HK-2 (cell line): ENCODE data around the gene TOP2A.
A peak's percentile ranks its signal among the peaks of the same experiment; 100 is the strongest.

Experiments
- DNase-seq: peaks from one replicate; pipeline ENCODE4 v3.0.0-alpha.2; 2018; ENCODE audit not compliant: unreplicated experiment

Gene TOP2A, protein sequence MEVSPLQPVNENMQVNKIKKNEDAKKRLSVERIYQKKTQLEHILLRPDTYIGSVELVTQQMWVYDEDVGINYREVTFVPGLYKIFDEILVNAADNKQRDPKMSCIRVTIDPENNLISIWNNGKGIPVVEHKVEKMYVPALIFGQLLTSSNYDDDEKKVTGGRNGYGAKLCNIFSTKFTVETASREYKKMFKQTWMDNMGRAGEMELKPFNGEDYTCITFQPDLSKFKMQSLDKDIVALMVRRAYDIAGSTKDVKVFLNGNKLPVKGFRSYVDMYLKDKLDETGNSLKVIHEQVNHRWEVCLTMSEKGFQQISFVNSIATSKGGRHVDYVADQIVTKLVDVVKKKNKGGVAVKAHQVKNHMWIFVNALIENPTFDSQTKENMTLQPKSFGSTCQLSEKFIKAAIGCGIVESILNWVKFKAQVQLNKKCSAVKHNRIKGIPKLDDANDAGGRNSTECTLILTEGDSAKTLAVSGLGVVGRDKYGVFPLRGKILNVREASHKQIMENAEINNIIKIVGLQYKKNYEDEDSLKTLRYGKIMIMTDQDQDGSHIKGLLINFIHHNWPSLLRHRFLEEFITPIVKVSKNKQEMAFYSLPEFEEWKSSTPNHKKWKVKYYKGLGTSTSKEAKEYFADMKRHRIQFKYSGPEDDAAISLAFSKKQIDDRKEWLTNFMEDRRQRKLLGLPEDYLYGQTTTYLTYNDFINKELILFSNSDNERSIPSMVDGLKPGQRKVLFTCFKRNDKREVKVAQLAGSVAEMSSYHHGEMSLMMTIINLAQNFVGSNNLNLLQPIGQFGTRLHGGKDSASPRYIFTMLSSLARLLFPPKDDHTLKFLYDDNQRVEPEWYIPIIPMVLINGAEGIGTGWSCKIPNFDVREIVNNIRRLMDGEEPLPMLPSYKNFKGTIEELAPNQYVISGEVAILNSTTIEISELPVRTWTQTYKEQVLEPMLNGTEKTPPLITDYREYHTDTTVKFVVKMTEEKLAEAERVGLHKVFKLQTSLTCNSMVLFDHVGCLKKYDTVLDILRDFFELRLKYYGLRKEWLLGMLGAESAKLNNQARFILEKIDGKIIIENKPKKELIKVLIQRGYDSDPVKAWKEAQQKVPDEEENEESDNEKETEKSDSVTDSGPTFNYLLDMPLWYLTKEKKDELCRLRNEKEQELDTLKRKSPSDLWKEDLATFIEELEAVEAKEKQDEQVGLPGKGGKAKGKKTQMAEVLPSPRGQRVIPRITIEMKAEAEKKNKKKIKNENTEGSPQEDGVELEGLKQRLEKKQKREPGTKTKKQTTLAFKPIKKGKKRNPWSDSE (N-terminal part only)

DNA sequence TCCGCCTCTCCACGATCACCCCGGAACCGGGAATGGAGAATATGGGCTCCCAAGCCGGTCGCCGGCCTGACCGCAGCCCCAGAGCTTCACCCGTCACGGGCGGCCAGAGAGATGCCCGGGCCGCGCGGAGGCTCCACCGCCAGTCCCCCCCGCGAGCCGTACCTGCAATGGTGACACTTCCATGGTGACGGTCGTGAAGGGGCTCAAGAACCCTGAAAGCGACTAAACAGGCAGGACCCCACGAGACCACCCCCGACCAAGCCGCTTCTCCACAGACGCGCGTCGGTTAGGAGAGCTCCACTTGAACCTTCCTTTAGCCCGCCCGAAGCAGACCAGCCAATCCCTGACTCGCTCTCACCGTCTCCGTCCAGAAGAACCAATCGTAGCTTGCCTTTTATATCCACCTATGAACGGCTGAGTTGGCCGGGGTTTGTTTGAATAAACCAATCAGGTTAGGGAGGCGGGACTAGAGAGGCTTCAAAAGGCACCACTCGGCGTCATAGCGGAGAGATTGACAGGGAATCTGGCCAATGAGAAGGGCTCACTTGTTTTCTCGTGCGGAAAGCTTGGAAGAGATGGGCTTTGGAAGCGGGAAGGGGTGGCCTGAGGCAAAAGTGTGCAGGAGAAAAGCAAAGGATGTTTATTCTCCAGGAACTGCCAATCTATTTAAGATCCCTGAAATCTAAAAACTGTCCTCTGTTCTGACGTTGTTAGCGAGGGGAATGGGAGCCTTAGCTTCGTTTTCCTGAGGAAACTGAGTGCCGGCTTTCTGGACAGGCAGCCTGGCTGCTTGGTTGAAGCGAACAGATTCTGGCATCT is at the start of gene TOP2A:
TOP2A (minus strand) TSS at position 288 of the 819 bp plus-strand sequence; CDS start at position 183, 105 bp downstream.
- peak; percentile 98 for DNase-seq

DNA sequence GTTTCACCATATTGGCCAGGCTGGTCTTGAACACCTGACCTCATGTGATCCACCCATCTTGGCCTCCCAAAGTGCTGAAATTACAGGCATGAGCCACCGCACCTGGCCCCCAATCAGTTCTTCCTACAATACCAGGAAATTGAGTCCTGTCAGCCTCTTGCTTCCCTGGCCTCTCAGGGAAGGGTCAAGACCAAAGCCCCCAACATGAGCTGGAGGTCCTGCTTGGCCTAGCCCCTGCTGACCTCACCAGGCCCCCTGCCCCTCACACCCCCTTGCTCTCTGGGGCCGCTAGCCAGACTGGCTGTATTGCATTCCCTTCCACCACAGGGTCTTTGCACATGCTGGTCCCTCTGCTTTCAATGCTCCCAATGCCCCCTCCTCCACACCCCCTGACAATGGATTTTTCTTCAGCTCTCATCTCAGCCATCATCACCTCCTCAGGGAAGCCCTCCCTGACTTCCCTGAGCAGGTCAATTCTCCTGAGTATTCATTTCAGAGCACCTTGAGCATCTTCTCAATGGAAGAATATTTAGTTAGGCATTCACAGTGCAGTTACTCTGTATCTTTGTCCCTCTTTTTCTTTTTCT is 49.7 kb upstream of the TOP2A start:
- DNase-seq = no peak

DNA sequence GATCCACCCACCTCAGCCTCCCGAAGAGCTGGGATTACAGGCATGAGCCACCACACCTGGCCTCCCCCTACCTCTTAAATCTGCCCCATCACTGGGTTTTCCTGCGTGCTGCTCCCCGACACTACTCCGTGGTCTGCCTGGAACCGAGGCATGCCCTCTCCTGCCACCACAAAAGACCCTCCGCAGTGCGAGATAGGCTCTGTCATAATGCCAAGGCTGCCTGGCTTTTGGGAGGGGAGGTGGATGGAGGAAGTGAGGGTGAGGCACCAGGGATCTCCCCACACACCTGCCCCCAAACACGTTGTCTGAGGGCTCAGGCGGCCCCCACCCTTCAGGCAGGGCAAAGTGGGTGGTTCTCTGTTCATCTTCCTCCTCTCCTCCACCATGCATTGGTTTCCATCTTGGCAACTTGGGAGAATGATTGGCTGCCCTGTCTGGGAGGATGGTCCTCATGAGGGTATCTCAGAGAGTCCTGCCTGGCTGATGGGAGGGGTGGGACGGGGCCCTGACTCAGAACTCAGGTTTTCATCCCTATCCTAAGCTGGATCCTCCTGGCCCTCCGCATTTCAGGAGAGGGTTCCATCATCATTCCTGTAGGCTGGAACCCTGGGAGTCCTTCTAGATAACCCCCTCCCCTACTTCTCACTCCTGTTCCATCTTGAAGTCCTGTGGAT is 48.7 kb upstream of the TOP2A start:
- DNase-seq = no peak

DNA sequence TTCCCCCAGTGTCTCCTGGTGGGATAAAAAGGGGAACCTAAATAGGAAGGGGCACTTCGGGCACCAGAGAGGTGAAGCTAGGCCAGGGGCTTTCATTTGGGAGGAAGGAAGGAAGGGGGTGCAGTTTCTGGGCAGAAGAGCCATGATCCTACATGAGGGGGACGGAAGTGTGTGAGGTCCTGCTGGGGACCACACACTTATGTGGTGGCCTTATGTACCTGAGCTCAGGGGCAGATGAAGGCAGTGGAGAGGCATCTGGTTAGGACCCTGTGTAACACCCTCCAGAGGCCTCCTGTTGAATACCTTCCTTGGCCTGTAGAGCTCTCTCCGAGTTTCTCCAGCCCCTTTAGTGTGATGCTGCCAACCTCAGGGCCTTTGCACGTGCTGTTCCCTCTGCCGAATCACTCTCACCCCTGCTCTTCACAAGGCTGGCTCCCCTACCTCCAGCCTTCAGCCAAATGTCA is 46.7 kb upstream of the TOP2A start:
- DNase-seq = no peak

DNA sequence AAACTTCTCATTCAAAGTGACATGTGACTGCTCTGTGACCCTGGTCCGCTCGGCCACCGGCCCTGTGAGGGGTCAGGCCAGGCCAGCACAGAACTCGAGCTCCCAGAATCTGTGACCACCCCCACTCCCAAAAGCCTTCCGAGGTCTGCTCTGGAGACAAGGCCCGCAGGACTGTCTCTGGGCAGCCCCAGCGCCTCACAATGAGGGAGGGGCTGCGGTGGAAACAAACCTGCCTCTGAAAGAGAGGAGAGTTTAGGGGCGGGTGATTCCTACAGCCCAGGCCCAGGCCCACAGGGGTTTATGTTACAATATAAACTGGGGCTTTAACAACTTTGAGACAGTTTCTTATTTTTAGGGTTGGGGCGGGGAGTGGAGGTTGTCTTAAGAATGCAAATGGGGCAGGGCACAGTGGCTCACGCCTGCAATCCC is 45.4 kb upstream of the TOP2A start:
- no peak for DNase-seq

DNA sequence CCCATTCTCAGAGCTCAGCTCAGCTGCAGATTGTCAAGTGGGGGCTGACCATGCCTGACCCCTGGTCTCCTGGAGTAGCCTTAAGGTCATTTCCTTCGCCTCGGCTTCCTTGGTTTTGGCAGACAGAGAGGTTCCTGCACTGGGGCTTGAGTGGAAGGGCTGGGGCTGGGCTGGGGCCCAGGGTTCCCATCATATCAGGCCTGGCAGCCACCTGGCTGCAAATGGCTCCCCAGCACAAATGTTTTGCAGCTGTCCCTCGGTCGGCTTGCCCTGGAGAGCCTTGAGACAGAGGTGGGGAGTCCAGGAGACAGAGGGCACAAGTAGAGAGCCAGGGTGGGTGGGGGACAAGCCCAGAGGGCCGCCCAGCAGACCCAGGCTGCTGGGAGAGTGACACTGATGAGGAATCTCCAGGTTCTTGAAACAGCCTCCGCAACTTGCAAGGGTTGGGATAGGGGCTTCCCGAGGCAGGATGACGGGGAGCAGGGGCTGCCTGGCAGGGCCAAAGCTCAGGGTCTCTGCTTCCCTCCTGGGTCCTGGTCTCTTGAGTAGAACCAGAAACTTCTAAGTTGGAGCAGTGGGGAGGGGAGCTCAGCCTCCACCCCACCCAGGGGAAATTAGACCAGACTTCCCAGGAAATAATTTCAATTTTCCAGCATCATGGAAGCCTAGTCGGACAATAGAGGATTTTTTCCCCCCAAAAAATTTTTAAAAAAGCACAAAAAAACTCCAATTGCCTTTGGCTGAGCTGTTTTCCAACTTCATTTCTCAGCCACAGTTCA is 44.8 kb upstream of the TOP2A start:
- no peak for DNase-seq

DNA sequence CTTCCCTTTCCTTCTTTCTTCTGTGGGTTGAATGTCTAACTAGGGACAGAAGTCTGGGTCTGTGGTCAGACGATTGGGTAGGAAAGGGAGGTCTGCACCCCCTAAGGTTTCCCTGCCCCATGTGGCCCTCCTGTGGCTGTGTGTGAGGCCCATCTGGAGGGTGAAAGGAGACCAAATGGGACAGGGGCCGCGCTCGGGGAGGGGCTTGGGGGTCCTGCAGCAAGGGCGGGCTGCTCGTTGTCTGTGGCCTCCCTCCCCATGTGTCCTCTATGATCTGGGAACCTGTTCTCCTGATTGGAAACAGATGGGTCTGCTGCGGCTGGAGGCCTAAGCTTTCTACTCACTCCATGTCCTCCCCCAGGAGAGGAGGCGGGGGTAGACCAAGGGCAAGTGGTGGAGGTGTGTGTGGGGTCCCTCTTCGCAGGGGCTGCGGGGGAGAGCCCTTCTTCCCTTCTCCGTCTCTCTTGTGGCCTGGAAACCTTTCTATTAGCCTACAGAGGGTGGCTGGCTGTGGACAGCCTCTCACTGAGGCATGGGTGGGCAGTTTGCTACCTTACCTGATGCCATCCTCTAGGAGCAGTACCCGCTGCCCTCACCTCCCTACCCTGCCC is 44.1 kb upstream of the TOP2A start:
- DNase-seq = no peak

DNA sequence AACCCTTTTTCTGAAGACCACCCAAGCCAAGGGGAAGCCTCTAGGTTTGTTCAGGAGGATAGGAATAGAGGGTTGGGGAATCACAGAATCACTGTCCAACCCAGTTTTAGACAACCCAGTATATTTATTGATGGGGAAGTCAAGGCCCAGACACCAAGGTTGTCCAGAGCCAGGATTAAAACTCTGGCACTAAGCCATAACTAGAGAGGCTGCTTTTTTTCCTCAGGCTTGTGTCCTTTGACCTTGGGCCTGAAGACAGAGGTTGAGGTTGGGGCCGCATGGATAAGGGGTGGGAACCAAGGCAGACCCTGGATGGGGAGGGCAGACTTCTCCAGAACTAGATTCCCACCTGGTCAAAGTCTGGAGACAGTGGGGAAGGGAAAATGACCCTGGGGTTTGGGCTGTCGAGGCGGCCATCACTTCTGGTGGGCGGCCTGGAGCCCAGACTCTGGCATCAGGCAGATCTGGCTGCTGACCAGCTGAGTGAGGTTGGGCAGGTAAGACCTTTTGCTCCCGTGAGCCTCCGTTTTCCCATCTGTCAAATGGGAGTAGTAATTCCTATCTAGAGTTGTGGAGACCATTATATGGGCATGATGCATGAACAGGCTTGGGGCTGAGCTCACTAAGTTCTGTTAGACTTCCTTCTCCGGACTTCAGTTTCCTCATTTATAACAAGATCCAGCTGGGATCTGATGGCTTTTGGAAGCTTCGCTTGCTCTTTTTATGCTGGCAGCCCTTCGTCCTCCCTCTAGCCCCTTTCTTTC is 43.5 kb upstream of the TOP2A start:
- DNase-seq = no peak

DNA sequence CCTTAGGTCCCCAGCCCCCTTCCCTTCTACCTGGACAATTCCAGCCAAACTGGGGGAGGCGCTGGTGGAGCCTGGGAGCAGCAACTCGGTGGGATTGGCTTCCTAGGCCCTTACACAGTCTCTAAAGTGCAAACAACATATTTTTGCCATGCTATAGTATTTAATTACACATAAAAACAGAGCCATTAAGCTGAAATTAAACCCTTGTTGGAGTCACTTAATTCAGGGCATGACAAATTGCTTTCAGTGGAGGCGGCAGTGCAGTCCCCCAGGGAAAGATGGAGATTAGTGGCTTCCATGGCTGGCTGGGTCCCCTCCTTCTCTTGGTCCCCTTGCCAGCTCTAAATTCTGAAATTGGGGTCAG is 42.9 kb upstream of the TOP2A start:
- DNase-seq = no peak

DNA sequence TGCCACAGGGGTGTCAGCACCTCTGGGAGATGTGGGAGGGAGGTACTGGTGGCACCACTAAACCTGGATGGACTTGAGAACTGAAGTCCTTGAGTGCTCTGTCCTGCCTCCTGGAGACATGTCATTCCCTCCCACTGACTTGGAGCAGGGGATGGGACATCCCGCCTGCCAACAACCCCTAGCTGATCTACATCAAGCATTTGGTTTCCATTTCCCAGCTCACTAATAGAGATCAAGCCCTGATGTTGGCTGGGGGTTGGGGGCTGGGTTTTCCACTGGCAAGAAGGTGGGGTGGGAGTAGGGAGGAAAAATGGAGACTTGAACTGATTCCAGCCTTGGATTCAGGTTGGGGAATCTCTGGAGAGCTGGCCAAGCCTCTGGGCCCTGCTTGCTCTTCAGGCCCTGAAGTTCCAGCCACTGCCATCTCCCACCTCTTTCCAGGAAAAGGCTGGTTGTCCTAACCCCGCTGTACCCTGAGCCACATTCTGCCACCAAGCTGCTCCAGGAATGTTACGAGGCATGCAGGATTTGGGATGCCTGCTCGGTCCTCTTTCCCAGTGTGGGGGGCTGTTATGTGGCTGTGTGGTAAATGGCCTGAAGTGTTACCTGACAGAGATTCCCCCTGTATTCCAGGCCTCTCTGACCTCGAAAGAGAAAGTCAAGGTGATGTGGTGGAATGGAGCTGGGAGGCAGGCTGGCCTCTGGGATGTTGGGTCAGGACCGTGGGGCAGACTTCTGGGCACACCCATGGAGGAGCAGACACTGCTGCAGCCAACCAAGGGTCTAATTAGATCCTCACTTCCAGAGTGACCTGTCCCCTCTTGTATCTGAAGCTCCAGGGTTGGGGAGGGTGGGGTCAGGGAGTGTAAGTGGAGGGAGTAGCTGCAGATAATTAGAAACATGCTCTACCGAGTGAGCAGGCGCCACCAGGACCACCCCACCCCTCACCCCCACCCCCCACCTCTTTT is 42.2 kb upstream of the TOP2A start:
- DNase-seq = no peak

DNA sequence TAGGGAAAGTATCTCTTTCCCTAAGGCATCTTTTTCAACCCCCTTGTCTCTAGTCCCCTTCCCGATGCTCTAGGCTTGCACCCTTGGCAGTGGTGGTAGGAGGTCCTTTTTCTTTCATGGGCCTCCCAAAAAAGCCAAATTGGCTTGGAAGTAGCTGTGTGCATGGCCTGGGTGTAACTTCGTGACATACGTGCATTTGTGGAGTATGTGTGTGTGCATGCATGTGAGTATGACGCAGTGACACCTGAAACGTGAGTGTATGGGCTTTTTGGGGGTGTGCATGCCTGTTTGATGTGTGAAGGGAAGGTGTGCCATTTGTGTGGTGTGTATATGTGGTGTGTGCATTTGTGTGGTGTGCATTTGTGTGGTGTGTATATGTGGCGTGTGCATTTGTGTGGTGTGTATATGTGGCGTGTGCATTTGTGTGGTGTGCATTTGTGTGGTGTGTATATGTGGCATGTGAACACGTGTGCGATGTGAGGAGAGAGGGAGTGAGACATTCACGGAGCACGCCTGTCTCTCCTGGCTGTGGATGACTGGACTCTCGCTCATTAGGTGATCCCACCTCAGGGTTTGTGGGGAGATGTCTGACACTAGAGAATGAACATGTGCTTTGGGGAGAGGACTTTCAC is 41.3 kb upstream of the TOP2A start:
- no peak for DNase-seq

DNA sequence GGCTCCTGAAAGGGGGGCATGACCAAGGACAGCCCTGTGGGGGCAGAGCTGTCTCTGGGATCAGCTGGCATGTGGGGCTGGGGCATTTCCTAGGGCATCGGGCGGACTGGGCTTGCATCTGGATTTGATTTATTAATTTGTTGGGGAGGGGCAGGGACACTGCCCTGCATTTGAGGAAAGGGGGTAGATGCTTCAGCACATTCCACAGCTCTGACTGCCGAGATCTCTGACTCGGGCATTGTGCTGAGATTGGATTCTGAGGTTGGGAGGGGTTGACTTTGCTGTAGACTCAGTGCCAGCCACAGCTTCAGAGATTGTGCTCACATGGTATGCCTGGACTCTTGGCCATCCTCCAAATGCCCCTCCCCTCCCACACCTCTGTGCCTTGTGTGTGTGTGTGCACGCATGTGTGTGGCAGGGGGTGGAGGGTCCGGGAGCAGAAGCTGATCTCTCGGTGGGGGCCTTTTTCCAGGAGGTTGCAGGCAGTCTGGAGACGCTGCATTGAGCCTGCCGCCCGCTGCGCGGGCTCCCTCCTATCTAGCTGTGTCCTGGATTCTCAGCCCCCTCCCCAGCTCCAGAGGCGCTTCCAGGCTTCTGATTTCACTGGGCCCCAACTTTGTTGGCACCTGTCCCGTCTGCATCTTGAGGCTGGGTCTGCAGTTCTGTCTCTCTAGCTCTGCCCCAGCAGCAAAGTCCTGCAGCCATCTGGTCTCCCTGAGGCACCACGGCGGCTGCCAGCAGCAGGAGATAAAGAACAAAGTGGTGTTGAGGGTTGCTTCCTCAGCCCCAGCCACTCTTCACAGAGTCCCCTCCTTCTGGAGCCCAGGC is 40.5 kb upstream of the TOP2A start:
- no peak for DNase-seq

DNA sequence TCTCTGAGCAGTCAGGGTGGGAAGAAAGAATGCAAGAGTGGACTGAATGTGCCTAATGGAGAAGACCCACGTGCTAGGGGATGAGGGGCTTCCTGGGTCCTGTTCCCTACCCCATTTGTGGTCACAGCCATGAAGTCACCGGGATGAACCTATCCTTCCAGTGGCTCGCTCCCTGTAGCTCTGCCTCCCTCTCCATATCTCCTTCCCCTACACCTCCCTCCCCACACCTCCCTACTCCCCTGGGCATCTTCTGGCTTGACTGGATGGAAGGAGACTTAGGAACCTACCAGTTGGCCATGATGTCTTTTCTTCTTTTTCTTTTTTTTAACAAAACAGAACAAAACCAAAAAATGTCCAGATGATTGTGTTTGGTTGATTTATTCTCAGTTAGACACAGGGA is 39.7 kb upstream of the TOP2A start:
- DNase-seq = no peak

DNA sequence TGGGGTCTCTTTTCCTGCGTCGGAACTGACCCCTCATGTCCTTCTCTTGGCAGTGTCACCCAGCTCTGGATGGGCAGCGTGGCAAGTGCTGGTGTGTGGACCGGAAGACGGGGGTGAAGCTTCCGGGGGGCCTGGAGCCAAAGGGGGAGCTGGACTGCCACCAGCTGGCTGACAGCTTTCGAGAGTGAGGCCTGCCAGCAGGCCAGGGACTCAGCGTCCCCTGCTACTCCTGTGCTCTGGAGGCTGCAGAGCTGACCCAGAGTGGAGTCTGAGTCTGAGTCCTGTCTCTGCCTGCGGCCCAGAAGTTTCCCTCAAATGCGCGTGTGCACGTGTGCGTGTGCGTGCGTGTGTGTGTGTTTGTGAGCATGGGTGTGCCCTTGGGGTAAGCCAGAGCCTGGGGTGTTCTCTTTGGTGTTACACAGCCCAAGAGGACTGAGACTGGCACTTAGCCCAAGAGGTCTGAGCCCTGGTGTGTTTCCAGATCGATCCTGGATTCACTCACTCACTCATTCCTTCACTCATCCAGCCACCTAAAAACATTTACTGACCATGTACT is 38.8 kb upstream of the TOP2A start:
- no peak for DNase-seq

DNA sequence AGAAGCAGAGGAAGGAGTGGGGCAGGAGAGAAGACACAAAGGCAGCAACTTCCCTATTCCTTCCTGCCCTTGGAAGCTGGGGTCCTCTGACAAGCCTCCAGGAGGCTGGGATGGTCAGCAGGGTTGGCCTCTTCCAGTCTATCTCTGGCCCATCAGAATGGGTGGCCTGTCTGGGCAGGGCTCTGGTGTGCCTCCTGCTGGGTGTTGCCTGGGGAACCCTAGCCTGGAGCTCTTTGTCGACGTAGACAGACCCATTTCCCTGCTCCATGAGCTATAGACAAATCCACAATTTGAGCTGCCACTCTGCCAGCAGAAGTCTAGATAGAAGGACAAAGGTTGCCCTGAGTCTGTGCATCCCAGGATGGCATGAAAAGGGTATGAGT is 36.9 kb upstream of the TOP2A start:
- no peak for DNase-seq
